ENCODE data around the gene FHIT. TPM values are rescaled to one million over a fixed set of nuclear protein-coding genes. Genes with fewer than 3 reads are reported as not detected.

Gene FHIT
- total and polyA plus RNA-seq, 7 donors = 0.98 to 10.4 (median 4.0) TPM

DNA sequence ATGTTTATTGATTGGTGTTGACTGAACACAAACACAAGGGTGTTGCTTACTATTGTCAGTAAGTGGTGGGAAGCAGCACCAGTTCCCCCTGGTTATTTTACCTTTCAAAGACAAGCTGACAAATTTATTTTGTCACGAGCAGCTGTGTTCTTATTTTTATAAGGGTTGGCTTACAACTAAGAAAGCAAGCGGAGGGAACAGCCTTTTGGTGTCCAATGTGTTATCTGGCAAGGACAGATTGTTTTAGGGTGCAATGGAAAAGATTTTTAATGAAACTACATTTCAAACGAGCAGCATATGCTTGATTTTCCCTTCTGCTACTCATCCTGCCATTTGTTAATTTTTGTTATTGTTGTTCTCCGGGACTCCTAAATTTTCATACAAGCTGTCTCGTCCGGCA is 1280.9 kb downstream of the FHIT start:
- ATAC-seq = no peak
- intact Hi-C loops (cut with DNase I) = no loop called here
- no peak overlapping the region for H3K27ac ChIP-seq

DNA sequence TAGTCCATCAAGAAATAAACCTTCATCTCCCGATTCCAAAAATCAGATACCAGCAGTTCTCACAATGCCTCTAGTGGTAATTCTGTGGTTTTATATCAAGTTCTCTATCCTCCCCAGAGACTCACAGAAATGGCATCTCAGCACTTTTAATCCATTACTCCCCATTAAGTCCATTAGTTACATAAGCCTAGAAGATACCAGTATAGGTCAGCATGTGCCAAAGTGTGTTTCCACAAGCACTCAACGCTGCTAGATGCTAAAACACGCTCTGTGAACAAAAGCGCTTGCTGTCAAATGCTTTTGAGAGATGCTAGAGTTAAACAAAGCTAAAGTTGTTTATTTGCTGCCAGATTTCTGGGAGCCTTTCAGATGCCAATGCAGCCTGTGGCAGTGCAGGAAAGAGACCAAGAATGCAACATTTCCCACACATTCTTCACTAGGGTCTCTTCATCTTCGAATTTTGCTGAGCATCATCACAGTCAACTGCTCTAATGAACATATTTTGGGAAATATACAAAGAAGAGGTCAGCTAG is 1282.7 kb downstream of the FHIT start:
- WGBS, 3 donors = 37 to 48% (median 42%) methylated on average over 5 of the region's 5 CpGs
- Histone ChIP-seq H3K4me3 (no peak overlapping the region), H3K9me3 (no peaks in the 10 kb centered on the region), H3K27ac (no peak overlapping the region), H3K27me3 (ENCODE audit: insufficient read depth in 3 of 3, low read length in 2 of 3) (no peaks in the 10 kb centered on the region), H3K36me3 (ENCODE audit: insufficient read depth in 1 of 2, low read depth in 1 of 2) (no peaks in the 10 kb centered on the region), H3K4me1 (no peaks in the 10 kb centered on the region)
- no peak for DNase-seq
- intact Hi-C loops (cut with DNase I) = no loop called here
- no peak for ATAC-seq
- TF ChIP-seq, protein P1, sequence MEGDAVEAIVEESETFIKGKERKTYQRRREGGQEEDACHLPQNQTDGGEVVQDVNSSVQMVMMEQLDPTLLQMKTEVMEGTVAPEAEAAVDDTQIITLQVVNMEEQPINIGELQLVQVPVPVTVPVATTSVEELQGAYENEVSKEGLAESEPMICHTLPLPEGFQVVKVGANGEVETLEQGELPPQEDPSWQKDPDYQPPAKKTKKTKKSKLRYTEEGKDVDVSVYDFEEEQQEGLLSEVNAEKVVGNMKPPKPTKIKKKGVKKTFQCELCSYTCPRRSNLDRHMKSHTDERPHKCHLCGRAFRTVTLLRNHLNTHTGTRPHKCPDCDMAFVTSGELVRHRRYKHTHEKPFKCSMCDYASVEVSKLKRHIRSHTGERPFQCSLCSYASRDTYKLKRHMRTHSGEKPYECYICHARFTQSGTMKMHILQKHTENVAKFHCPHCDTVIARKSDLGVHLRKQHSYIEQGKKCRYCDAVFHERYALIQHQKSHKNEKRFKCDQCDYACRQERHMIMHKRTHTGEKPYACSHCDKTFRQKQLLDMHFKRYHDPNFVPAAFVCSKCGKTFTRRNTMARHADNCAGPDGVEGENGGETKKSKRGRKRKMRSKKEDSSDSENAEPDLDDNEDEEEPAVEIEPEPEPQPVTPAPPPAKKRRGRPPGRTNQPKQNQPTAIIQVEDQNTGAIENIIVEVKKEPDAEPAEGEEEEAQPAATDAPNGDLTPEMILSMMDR (IDR thresholded peaks at IDR 0.05) = no peak

More for the DNA sequence above, 1280.9 kb downstream of the FHIT start:
- H3K4me3 ChIP-seq = no peak overlapping the region
- DNase-seq = no peak
- TF ChIP-seq, protein P1 (IDR thresholded peaks at IDR 0.05) = no peak
- no peaks in the 10 kb centered on the region for H3K9me3 ChIP-seq
- WGBS, 3 donors = 32 to 42% (median 33%) methylated on average over 6 of the region's 6 CpGs
- H3K27me3 ChIP-seq (ENCODE audit: insufficient read depth in 3 of 3, low read length in 2 of 3) = no peaks in the 10 kb centered on the region
- no peaks in the 10 kb centered on the region for H3K36me3 ChIP-seq (ENCODE audit: insufficient read depth in 1 of 2, low read depth in 1 of 2)
- H3K4me1 ChIP-seq = no peaks in the 10 kb centered on the region

DNA sequence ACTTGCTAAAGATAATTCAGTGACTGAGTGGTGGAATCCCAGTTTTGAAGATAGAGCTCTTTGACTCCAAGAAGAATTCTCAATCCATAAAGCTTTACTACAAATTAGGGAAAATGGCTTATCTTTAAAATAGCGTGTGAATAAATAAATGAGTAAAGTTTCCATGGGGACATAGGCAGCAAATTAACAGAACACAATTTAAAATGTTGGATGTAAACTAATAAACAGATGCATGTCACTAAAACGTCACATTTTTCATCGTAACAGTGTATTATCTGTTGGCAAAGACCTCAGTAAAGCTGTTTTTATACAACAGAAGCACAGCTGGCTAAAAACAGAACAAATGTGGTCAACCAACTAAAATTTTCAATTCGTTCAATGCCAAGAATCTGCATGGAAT is 1287.6 kb downstream of the FHIT start:
- Histone ChIP-seq H3K27me3 (ENCODE audit: insufficient read depth in 3 of 3, low read length in 2 of 3) (no peaks in the 10 kb centered on the region), H3K4me1 (no peaks in the 10 kb centered on the region), H3K9me3 (no peaks in the 10 kb centered on the region), H3K27ac (no peak overlapping the region), H3K36me3 (ENCODE audit: insufficient read depth in 1 of 2, low read depth in 1 of 2) (no peaks in the 10 kb centered on the region), H3K4me3 (no peak overlapping the region)
- 24 to 41% (median 29%) methylated on average over 4 of the region's 4 CpGs for WGBS, 3 donors
- ATAC-seq = no peak
- DNase-seq = no peak
- intact Hi-C loops (cut with DNase I) = no loop called here
- TF ChIP-seq, protein P1 (IDR thresholded peaks at IDR 0.05) = no peak

DNA sequence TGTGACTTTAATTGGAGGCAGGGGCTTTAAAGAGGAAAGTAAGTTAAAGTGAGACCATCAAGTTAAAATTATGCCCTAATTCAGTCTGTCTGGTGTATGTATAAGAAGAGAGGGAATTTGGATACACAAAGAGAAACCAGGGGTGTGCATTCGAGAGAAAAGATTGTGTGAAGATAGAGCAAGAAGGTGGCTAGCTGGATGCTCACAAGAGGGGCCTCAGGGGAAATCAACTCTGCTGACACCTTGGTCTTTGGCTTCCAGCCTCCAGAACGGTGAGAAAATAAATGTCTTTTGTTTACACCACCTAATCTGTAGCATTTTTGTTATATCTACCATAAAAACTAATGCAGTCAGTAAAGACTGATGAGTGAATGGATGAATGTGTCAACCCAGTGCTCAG is 1294.1 kb downstream of the FHIT start:
- Histone ChIP-seq H3K27ac (no peak overlapping the region), H3K36me3 (ENCODE audit: insufficient read depth in 1 of 2, low read depth in 1 of 2) (no peaks in the 10 kb centered on the region), H3K9me3 (no peaks in the 10 kb centered on the region), H3K4me1 (no peaks in the 10 kb centered on the region), H3K27me3 (ENCODE audit: insufficient read depth in 3 of 3, low read length in 2 of 3) (no peaks in the 10 kb centered on the region), H3K4me3 (no peak overlapping the region)
- DNase-seq (no peak), ATAC-seq (no peak)
- 71 to 91% (median 77%) methylated on average over 2 of the region's 2 CpGs for WGBS, 3 donors
- TF ChIP-seq, protein P1 (IDR thresholded peaks at IDR 0.05) = no peak
- intact Hi-C loops (cut with DNase I) = no loop called here

DNA sequence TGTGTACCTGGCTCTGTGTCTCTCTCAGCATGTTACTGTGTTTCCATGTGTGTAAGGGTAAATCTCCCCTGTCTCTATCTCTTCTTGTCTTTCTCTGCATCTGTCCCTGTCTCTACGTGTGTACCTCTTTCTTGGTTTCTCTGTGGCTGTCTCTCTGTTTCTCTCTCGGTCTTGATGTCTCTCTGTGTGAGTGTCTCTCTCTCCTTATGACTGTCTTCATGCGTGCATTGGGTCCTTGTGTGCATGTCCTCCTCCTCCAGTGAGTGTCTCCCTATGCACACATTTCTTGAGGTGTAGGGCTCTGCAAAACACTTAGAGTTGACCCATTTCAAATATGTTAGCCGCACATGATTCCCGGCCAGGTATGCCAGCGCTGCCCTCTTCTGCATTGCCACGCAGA is 1298.1 kb downstream of the FHIT start:
- Histone ChIP-seq H3K4me3 (no peak overlapping the region), H3K4me1 (no peaks in the 10 kb centered on the region), H3K27me3 (ENCODE audit: insufficient read depth in 3 of 3, low read length in 2 of 3) (no peaks in the 10 kb centered on the region), H3K9me3 (no peaks in the 10 kb centered on the region), H3K36me3 (ENCODE audit: insufficient read depth in 1 of 2, low read depth in 1 of 2) (no peaks in the 10 kb centered on the region), H3K27ac (no peak overlapping the region)
- TF ChIP-seq, protein P1 (IDR thresholded peaks at IDR 0.05) = no peak
- no peak for ATAC-seq
- intact Hi-C loops (cut with DNase I) = no loop called here
- WGBS, 3 donors = 92 to 96% (median 94%) methylated on average over 7 of the region's 7 CpGs
- DNase-seq = no peak

All from psoas muscle (tissue), 8 donors.